ENCODE results near the gene FEV. TPM values are rescaled to one million over a fixed set of nuclear protein-coding genes. Genes with fewer than 3 reads are reported as not detected.

The FEV gene
- total and polyA plus RNA-seq, 4 donors: 0.11 to 0.14 TPM; not detected in 2

GRCh38 chr2:218995972-218996711 is 11.2 kb upstream of the FEV start:
- peak overlapping the region; percentile 40 for H3K4me3 ChIP-seq (ENCODE audit: low read depth, low read length)
- no peaks in the 10 kb centered on the region for H3K36me3 ChIP-seq (ENCODE audit: control insufficient read depth, insufficient read depth, low read length)
- H3K27ac ChIP-seq (ENCODE audit: low read depth, low read length): no peak overlapping the region
- peaks cover 26% of the 10 kb centered on the region for H3K4me1 ChIP-seq (ENCODE audit: control insufficient read depth, insufficient read depth, low read length)
- peaks cover 94% of the 10 kb centered on the region for H3K27me3 ChIP-seq (ENCODE audit: control insufficient read depth, insufficient read depth, low read length)
- no peaks in the 10 kb centered on the region for H3K9me3 ChIP-seq (ENCODE audit: control insufficient read depth, insufficient read depth, low read length)
- WGBS (ENCODE audit: insufficient coverage): 2% methylated on average over 32 of the region's 43 CpGs
- DNase-seq (ENCODE audit: low read depth in 4 of 6, low spot score in 6 of 6): peak in 5 of 6 donors; percentile 45 to 89 (median 62)

GRCh38 chr2:218995561-218995960 is 10.6 kb upstream of the FEV start:
- Histone ChIP-seq H3K27me3 (ENCODE audit: control insufficient read depth, insufficient read depth, low read length) (peaks cover 94% of the 10 kb centered on the region), H3K4me1 (ENCODE audit: control insufficient read depth, insufficient read depth, low read length) (peaks cover 26% of the 10 kb centered on the region), H3K27ac (ENCODE audit: low read depth, low read length) (no peak overlapping the region), H3K36me3 (ENCODE audit: control insufficient read depth, insufficient read depth, low read length) (no peaks in the 10 kb centered on the region), H3K9me3 (ENCODE audit: control insufficient read depth, insufficient read depth, low read length) (no peaks in the 10 kb centered on the region), H3K4me3 (ENCODE audit: low read depth, low read length) (no peak overlapping the region)
- 21% methylated on average over 7 of the region's 8 CpGs for WGBS (ENCODE audit: insufficient coverage)
- DNase-seq (ENCODE audit: low read depth in 4 of 6, low spot score in 6 of 6): no peak

GRCh38 chr2:218993345-218994315 is 8.6 kb upstream of the FEV start, which contains the start of gene CRYBA2:
CRYBA2 (minus strand) TSS chr2:218993422; CDS start chr2:218993176, 246 bp downstream.
- WGBS (ENCODE audit: insufficient coverage): under 1% methylated on average over 85 of the region's 88 CpGs
- H3K4me3 ChIP-seq (ENCODE audit: low read depth, low read length): no peak within 1 kb of the TSS
- no peaks in the 10 kb centered on the region for H3K9me3 ChIP-seq (ENCODE audit: control insufficient read depth, insufficient read depth, low read length)
- no peaks in the 10 kb centered on the region for H3K36me3 ChIP-seq (ENCODE audit: control insufficient read depth, insufficient read depth, low read length)
- H3K4me1 ChIP-seq (ENCODE audit: control insufficient read depth, insufficient read depth, low read length): peaks cover 26% of the 10 kb centered on the region
- H3K27me3 ChIP-seq (ENCODE audit: control insufficient read depth, insufficient read depth, low read length): peaks cover 96% of the 10 kb centered on the region
- H3K27ac ChIP-seq (ENCODE audit: low read depth, low read length): no peak within 1 kb of the TSS
- peak in 1 of 6 donors; percentile 15 for DNase-seq (ENCODE audit: low read depth in 4 of 6, low spot score in 6 of 6)

GRCh38 chr2:218992703-218993344 is 7.8 kb upstream of the FEV start:
- Histone ChIP-seq H3K27me3 (ENCODE audit: control insufficient read depth, insufficient read depth, low read length) (peaks cover 98% of the 10 kb centered on the region), H3K9me3 (ENCODE audit: control insufficient read depth, insufficient read depth, low read length) (no peaks in the 10 kb centered on the region), H3K36me3 (ENCODE audit: control insufficient read depth, insufficient read depth, low read length) (no peaks in the 10 kb centered on the region), H3K4me1 (ENCODE audit: control insufficient read depth, insufficient read depth, low read length) (peaks cover 26% of the 10 kb centered on the region), H3K27ac (ENCODE audit: low read depth, low read length) (no peak overlapping the region), H3K4me3 (ENCODE audit: low read depth, low read length) (no peak overlapping the region)
- whole genome bisulfite sequencing (ENCODE audit: insufficient coverage): 1% methylated on average over 41 of the region's 44 CpGs
- peak in 1 of 6 donors; percentile 36 for DNase-seq (ENCODE audit: low read depth in 4 of 6, low spot score in 6 of 6)

- Histone ChIP-seq H3K4me1 (ENCODE audit: control insufficient read depth, insufficient read depth, low read length) (peaks cover 26% of the 10 kb centered on the region), H3K27ac (ENCODE audit: low read depth, low read length) (no peak overlapping the region), H3K9me3 (ENCODE audit: control insufficient read depth, insufficient read depth, low read length) (no peaks in the 10 kb centered on the region), H3K27me3 (ENCODE audit: control insufficient read depth, insufficient read depth, low read length) (peaks cover 98% of the 10 kb centered on the region), H3K36me3 (ENCODE audit: control insufficient read depth, insufficient read depth, low read length) (no peaks in the 10 kb centered on the region), H3K4me3 (ENCODE audit: low read depth, low read length) (no peak overlapping the region)
- DNase-seq (ENCODE audit: low read depth in 4 of 6, low spot score in 6 of 6): no peak
- WGBS (ENCODE audit: insufficient coverage): 12% methylated on average over 5 of the region's 7 CpGs
These were observed 7.2 kb upstream of the FEV start for GRCh38 chr2:218992196-218992595.

GRCh38 chr2:218991674-218992168 is 6.7 kb upstream of the FEV start:
- no peaks in the 10 kb centered on the region for H3K9me3 ChIP-seq (ENCODE audit: control insufficient read depth, insufficient read depth, low read length)
- H3K36me3 ChIP-seq (ENCODE audit: control insufficient read depth, insufficient read depth, low read length): no peaks in the 10 kb centered on the region
- H3K27ac ChIP-seq (ENCODE audit: low read depth, low read length): no peak overlapping the region
- DNase-seq (ENCODE audit: low read depth in 4 of 6, low spot score in 6 of 6): no peak
- WGBS (ENCODE audit: insufficient coverage): 9% methylated on average over 12 of the region's 13 CpGs
- no peak overlapping the region for H3K4me3 ChIP-seq (ENCODE audit: low read depth, low read length)
- H3K4me1 ChIP-seq (ENCODE audit: control insufficient read depth, insufficient read depth, low read length): peaks cover 26% of the 10 kb centered on the region
- peaks cover 98% of the 10 kb centered on the region for H3K27me3 ChIP-seq (ENCODE audit: control insufficient read depth, insufficient read depth, low read length)

GRCh38 chr2:218990612-218991011 is 5.6 kb upstream of the FEV start:
- 12% methylated on average over 6 of the region's 6 CpGs for WGBS (ENCODE audit: insufficient coverage)
- Histone ChIP-seq H3K27me3 (ENCODE audit: control insufficient read depth, insufficient read depth, low read length) (peaks cover 99% of the 10 kb centered on the region), H3K36me3 (ENCODE audit: control insufficient read depth, insufficient read depth, low read length) (no peaks in the 10 kb centered on the region), H3K4me1 (ENCODE audit: control insufficient read depth, insufficient read depth, low read length) (peaks cover 19% of the 10 kb centered on the region), H3K27ac (ENCODE audit: low read depth, low read length) (no peak overlapping the region), H3K9me3 (ENCODE audit: control insufficient read depth, insufficient read depth, low read length) (no peaks in the 10 kb centered on the region), H3K4me3 (ENCODE audit: low read depth, low read length) (no peak overlapping the region)
- no peak for DNase-seq (ENCODE audit: low read depth in 4 of 6, low spot score in 6 of 6)

GRCh38 chr2:218990052-218990451 is 5.1 kb upstream of the FEV start:
- H3K9me3 ChIP-seq (ENCODE audit: control insufficient read depth, insufficient read depth, low read length): no peaks in the 10 kb centered on the region
- no peaks in the 10 kb centered on the region for H3K36me3 ChIP-seq (ENCODE audit: control insufficient read depth, insufficient read depth, low read length)
- no peak overlapping the region for H3K27ac ChIP-seq (ENCODE audit: low read depth, low read length)
- WGBS (ENCODE audit: insufficient coverage): 7% methylated on average over 8 of the region's 9 CpGs
- H3K4me3 ChIP-seq (ENCODE audit: low read depth, low read length): no peak overlapping the region
- H3K27me3 ChIP-seq (ENCODE audit: control insufficient read depth, insufficient read depth, low read length): peaks cover 99% of the 10 kb centered on the region
- no peak for DNase-seq (ENCODE audit: low read depth in 4 of 6, low spot score in 6 of 6)
- peaks cover 23% of the 10 kb centered on the region for H3K4me1 ChIP-seq (ENCODE audit: control insufficient read depth, insufficient read depth, low read length)

- 44% methylated on average over 2 of the region's 2 CpGs for WGBS (ENCODE audit: insufficient coverage)
- H3K36me3 ChIP-seq (ENCODE audit: control insufficient read depth, insufficient read depth, low read length): no peaks in the 10 kb centered on the region
- H3K4me1 ChIP-seq (ENCODE audit: control insufficient read depth, insufficient read depth, low read length): peaks cover 30% of the 10 kb centered on the region
- no peaks in the 10 kb centered on the region for H3K9me3 ChIP-seq (ENCODE audit: control insufficient read depth, insufficient read depth, low read length)
- peaks cover 98% of the 10 kb centered on the region for H3K27me3 ChIP-seq (ENCODE audit: control insufficient read depth, insufficient read depth, low read length)
- H3K4me3 ChIP-seq (ENCODE audit: low read depth, low read length): no peak overlapping the region
- no peak overlapping the region for H3K27ac ChIP-seq (ENCODE audit: low read depth, low read length)
- DNase-seq (ENCODE audit: low read depth in 4 of 6, low spot score in 6 of 6): no peak
These were observed 3.7 kb upstream of the FEV start for GRCh38 chr2:218988650-218989049.
